Measurements from ENCODE around the gene GNL2. TPM values are rescaled to one million over a fixed set of nuclear protein-coding genes. Genes with fewer than 3 reads are reported as not detected.

The GNL2 gene
- total RNA-seq, 1 experiment from 2014 or later: 133 TPM

GRCh38 chr1:37633040-37633937 lies 37.6 kb upstream of the GNL2 start:
- no TSS peak for BruUV-seq (replicated peaks)
- Mint-ChIP-seq H3K9me3 (ENCODE audit: unreplicated experiment) (no peaks in the 10 kb centered on the region), H3K36me3 (ENCODE audit: insufficient read depth, unreplicated experiment) (no peaks in the 10 kb centered on the region), H3K27me3 (ENCODE audit: insufficient read depth, unreplicated experiment) (peaks cover 75% of the 10 kb centered on the region), H3K27ac (ENCODE audit: low read depth, unreplicated experiment) (no peak overlapping the region), H3K4me3 (ENCODE audit: unreplicated experiment) (no peak overlapping the region), H3K4me1 (ENCODE audit: insufficient read depth, unreplicated experiment) (peaks cover 4% of the 10 kb centered on the region)
- ChIA-PET CTCF (interaction anchor here (0.6 to 1.7 kb wide), 3 partner anchors 16 to 49 kb away, joined by 3 to 6 read pairs (median 4); no protein-coding TSS in a partner anchor), POLR2A (no interaction called here)
- no peak for TF ChIP-seq CTCF (IDR thresholded peaks at IDR 0.05; ENCODE audit: unreplicated experiment)
- intact Hi-C loops (cut with micrococcal nuclease): no loop called here
- no peak for DNase-seq (ENCODE audit: unreplicated experiment)

GRCh38 chr1:37631036-37631435 lies 35.3 kb upstream of the GNL2 start:
- Mint-ChIP-seq H3K36me3 (ENCODE audit: insufficient read depth, unreplicated experiment) (no peaks in the 10 kb centered on the region), H3K4me1 (ENCODE audit: insufficient read depth, unreplicated experiment) (peaks cover 4% of the 10 kb centered on the region), H3K4me3 (ENCODE audit: unreplicated experiment) (no peak overlapping the region), H3K27me3 (ENCODE audit: insufficient read depth, unreplicated experiment) (peaks cover 80% of the 10 kb centered on the region), H3K9me3 (ENCODE audit: unreplicated experiment) (no peaks in the 10 kb centered on the region), H3K27ac (ENCODE audit: low read depth, unreplicated experiment) (no peak overlapping the region)
- ChIA-PET POLR2A (interaction anchor here (0.6 kb wide), 1 partner anchor 29 kb away, joined by 4 read pairs; no protein-coding TSS in a partner anchor), CTCF (interaction anchor here (1.0 to 1.2 kb wide), 2 partner anchors 16 to 1078 kb away, joined by 3 read pairs; no protein-coding TSS in a partner anchor)
- no TSS peak for BruUV-seq (replicated peaks)
- intact Hi-C loops (cut with micrococcal nuclease): no loop called here
- DNase-seq (ENCODE audit: unreplicated experiment): no peak
- no peak for TF ChIP-seq CTCF (IDR thresholded peaks at IDR 0.05; ENCODE audit: unreplicated experiment)

GRCh38 chr1:37630426-37631028 lies 34.8 kb upstream of the GNL2 start:
- intact Hi-C loops (cut with micrococcal nuclease): no loop called here
- POLR2A ChIA-PET: interaction anchor here (0.6 kb wide), 1 partner anchor 28 kb away, joined by 4 read pairs; no protein-coding TSS in a partner anchor
- no peak for TF ChIP-seq CTCF (IDR thresholded peaks at IDR 0.05; ENCODE audit: unreplicated experiment)
- peaks cover 4% of the 10 kb centered on the region for H3K4me1 Mint-ChIP-seq (ENCODE audit: insufficient read depth, unreplicated experiment)
- no peaks in the 10 kb centered on the region for H3K36me3 Mint-ChIP-seq (ENCODE audit: insufficient read depth, unreplicated experiment)
- no TSS peak for BruUV-seq (replicated peaks)
- DNase-seq (ENCODE audit: unreplicated experiment): no peak
- H3K9me3 Mint-ChIP-seq (ENCODE audit: unreplicated experiment): no peaks in the 10 kb centered on the region
- H3K4me3 Mint-ChIP-seq (ENCODE audit: unreplicated experiment): no peak overlapping the region
- H3K27ac Mint-ChIP-seq (ENCODE audit: low read depth, unreplicated experiment): no peak overlapping the region
- CTCF ChIA-PET: interaction anchor here (1.0 to 1.3 kb wide), 2 partner anchors 15 to 27 kb away, joined by 3 to 4 read pairs; no protein-coding TSS in a partner anchor
- peaks cover 80% of the 10 kb centered on the region for H3K27me3 Mint-ChIP-seq (ENCODE audit: insufficient read depth, unreplicated experiment)
